Vagina (tissue), 2 donors: ENCODE measurements around the gene CCDC88C.

Experiments
- CTCF ChIP-seq, 3 experiments: fragments of 450-650 bp in 2 of 3; fragments of 200-600 bp in 1 of 3; sonication (generic) in 1 of 3; IDR thresholded peaks; one replicate each; pipeline ENCODE4 v1.5.1; 2017 to 2019; ENCODE audit warnings: antibody characterized with exemption in 3 of 3, mild to moderate bottlenecking in 2 of 3, moderate library complexity in 2 of 3
- POLR2A ChIP-seq, 2 donors: fragments of 450-650 bp; IDR thresholded peaks; one replicate each; pipeline ENCODE4 v1.6.1; 2017; ENCODE audit warnings: antibody characterized with exemption in 2 of 2, mild to moderate bottlenecking in 2 of 2, moderate library complexity in 2 of 2

GRCh38 chr14:91225025-91225424 lies 192.6 kb downstream of the CCDC88C start:
- no peak for TF ChIP-seq POLR2A (IDR thresholded peaks at IDR 0.05)
- TF ChIP-seq CTCF (IDR thresholded peaks at IDR 0.05): no peak
